GM18861 (cell line): ENCODE results near the gene MROH2A.

Source experiments
- ATAC-seq: cut with Tn5 transposase; IDR thresholded peaks from one replicate; pipeline ENCODE4 v1.9.1; 2021; ENCODE audit not compliant: unreplicated experiment

The MROH2A gene

GRCh38 chr2:233761040-233761769 lies 16.9 kb upstream of the MROH2A start:
- ATAC-seq, result no peak

- ATAC-seq, result no peak
These were observed 13.9 kb upstream of the MROH2A start for GRCh38 chr2:233764264-233764663.

- no peak for ATAC-seq
These were observed 13.4 kb upstream of the MROH2A start for GRCh38 chr2:233764761-233765160.

GRCh38 chr2:233766416-233766815 lies 11.7 kb upstream of the MROH2A start:
- no peak for ATAC-seq

GRCh38 chr2:233768076-233768475 lies 10.1 kb upstream of the MROH2A start:
- no peak for ATAC-seq

GRCh38 chr2:233769260-233769659 lies 8.9 kb upstream of the MROH2A start:
- ATAC-seq, result no peak

- no peak for ATAC-seq
These were observed 6.0 kb upstream of the MROH2A start for GRCh38 chr2:233772153-233772552.

GRCh38 chr2:233772583-233772982 lies 5.5 kb upstream of the MROH2A start:
- no peak for ATAC-seq

- ATAC-seq, result no peak
These were observed 4.3 kb upstream of the MROH2A start for GRCh38 chr2:233773854-233774253.

GRCh38 chr2:233775414-233775813 lies 2.7 kb upstream of the MROH2A start:
- no peak for ATAC-seq

- no peak for ATAC-seq
These were observed 1.6 kb downstream of the MROH2A start for GRCh38 chr2:233779722-233780121.

- no peak for ATAC-seq
These were observed 2.6 kb downstream of the MROH2A start for GRCh38 chr2:233780771-233781170.

- no peak for ATAC-seq
These were observed 11.4 kb downstream of the MROH2A start for GRCh38 chr2:233789554-233789953.

GRCh38 chr2:233791151-233791882 lies 13.2 kb downstream of the MROH2A start:
- ATAC-seq, result no peak

GRCh38 chr2:233791883-233792329 lies 13.8 kb downstream of the MROH2A start:
- no peak for ATAC-seq

GRCh38 chr2:233792720-233793119 lies 14.6 kb downstream of the MROH2A start:
- ATAC-seq, result no peak

- no peak for ATAC-seq
These were observed 15.5 kb downstream of the MROH2A start for GRCh38 chr2:233793465-233794127.

GRCh38 chr2:233794128-233794658 lies 16.1 kb downstream of the MROH2A start:
- no peak for ATAC-seq

- no peak for ATAC-seq
These were observed 17.6 kb downstream of the MROH2A start for GRCh38 chr2:233795735-233796171.

- no peak for ATAC-seq
These were observed 18.1 kb downstream of the MROH2A start for GRCh38 chr2:233796254-233796653.

GRCh38 chr2:233798335-233799086 lies 20.4 kb downstream of the MROH2A start:
- ATAC-seq, result no peak
